ENCODE results near the gene XAB2. TPM values are rescaled to one million over a fixed set of nuclear protein-coding genes. Genes with fewer than 3 reads are reported as not detected.
A peak's percentile ranks its signal among the peaks of the same experiment; 100 is the strongest.

The XAB2 gene
- total and polyA plus RNA-seq, 10 donors = 31.8 to 52.2 (median 42.7) TPM

DNA sequence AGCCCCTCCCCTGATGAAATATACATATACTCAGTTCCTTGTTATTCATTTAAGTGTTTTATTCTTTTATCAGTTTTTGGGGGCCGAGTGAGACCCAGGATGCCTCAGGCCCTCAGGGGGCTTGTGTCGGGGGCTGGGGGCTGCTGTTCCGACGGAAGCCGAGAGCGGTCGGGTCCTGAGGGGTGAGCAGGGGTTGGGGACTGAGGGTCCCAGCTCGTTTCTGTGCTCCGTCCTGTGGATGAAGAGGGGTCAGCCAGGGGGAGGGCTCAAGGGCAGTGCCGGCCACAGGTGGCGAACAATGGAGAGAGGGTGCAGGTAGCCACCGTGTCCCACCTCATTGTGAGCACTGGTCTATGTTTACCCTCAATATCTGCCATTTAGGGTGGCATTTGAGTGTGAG, 2.2 kb upstream of the XAB2 start:
- no peaks in the 10 kb centered on the region for H3K9me3 ChIP-seq
- H3K27me3 ChIP-seq (replicated peaks in 1 of 7) = peaks cover 0 to 4% (median 0%) of the 10 kb centered on the region in 7 donors
- TF ChIP-seq, protein P1, sequence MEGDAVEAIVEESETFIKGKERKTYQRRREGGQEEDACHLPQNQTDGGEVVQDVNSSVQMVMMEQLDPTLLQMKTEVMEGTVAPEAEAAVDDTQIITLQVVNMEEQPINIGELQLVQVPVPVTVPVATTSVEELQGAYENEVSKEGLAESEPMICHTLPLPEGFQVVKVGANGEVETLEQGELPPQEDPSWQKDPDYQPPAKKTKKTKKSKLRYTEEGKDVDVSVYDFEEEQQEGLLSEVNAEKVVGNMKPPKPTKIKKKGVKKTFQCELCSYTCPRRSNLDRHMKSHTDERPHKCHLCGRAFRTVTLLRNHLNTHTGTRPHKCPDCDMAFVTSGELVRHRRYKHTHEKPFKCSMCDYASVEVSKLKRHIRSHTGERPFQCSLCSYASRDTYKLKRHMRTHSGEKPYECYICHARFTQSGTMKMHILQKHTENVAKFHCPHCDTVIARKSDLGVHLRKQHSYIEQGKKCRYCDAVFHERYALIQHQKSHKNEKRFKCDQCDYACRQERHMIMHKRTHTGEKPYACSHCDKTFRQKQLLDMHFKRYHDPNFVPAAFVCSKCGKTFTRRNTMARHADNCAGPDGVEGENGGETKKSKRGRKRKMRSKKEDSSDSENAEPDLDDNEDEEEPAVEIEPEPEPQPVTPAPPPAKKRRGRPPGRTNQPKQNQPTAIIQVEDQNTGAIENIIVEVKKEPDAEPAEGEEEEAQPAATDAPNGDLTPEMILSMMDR (IDR thresholded peaks at IDR 0.05 in 8 of 11, conservative IDR thresholded peaks at IDR 0.05 in 3 of 11) = no peak
- TF ChIP-seq POLR2AphosphoS5 (IDR thresholded peaks at IDR 0.05) (no peak), POLR2A (IDR thresholded peaks at IDR 0.05) (no peak)
- DNase-seq = no peak
- H3K4me1 ChIP-seq = peaks cover 26 to 67% (median 49%) of the 10 kb centered on the region in 6 donors
- no peak overlapping the region for H3K27ac ChIP-seq
- no peak overlapping the region for H3K4me3 ChIP-seq
- intact Hi-C loops (cut with DNase I; ENCODE audit: low total_unique reads) = no loop called here
- WGBS, 5 donors = 88 to 94% (median 93%) methylated on average over 11 to 12 of the region's 12 CpGs
- peaks cover 0 to 35% (median 16%) of the 10 kb centered on the region in 6 donors for H3K36me3 ChIP-seq

DNA sequence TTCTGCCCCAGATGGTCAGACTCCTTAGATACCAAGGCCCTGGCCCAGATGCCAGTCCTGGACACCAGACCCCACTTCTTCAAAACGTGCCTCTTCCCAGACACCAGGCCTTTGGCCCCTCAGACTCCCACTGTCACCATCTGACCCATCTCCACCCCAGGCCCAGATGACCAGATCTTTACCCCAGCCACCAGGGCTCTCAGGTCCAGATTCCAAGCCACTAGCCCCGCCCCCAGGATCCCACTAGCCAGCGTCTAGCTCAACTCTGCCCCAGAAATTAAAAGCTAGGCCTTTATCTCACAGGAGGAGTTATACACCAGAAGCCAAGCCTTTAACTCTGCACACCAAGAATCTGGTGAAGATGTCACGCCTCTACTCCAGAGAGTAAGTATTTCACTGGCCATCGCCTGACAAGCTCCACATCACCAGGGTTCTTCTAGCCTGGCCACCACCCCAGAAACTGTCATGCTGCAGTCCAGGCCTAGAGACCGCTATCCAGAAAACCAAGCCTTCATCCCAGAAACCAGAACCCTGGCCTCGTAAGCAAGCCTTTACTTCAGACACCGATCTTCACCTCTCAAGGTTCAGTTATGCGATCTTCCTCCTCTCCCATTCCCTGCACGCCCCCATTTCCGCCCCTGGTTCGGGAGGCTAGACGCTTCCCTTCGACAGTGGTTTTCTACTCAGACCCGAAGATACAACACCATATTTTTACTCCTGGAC, 595 bp downstream of the XAB2 start:
- WGBS, 5 donors = 4 to 10% (median 6%) methylated on average over 14 to 15 of the region's 15 CpGs
- Histone ChIP-seq H3K27ac (peak overlapping the region; percentile 78 to 94 (median 90)), H3K4me3 (peak overlapping the region; percentile 85 to 100 (median 94)), H3K4me1 (peaks cover 23 to 57% (median 40%) of the 10 kb centered on the region in 6 donors), H3K9me3 (no peaks in the 10 kb centered on the region), H3K27me3 (replicated peaks in 1 of 7) (no peaks in the 10 kb centered on the region), H3K36me3 (peaks cover 0 to 63% (median 43%) of the 10 kb centered on the region in 6 donors)
- no peak for TF ChIP-seq POLR2A (IDR thresholded peaks at IDR 0.05)
- TF ChIP-seq POLR2AphosphoS5 (IDR thresholded peaks at IDR 0.05) = no peak
- TF ChIP-seq, protein P1 (IDR thresholded peaks at IDR 0.05 in 8 of 11, conservative IDR thresholded peaks at IDR 0.05 in 3 of 11) = no peak
- no peak for DNase-seq
- intact Hi-C loops (cut with DNase I; ENCODE audit: low total_unique reads) = no loop called here

- peaks cover 5 to 71% (median 52%) of the 10 kb centered on the region in 6 donors for H3K36me3 ChIP-seq
- H3K27me3 ChIP-seq (replicated peaks in 1 of 7) = no peaks in the 10 kb centered on the region
- intact Hi-C loops (cut with DNase I; ENCODE audit: low total_unique reads) = no loop called here
- H3K4me3 ChIP-seq = no peak overlapping the region
- H3K9me3 ChIP-seq = no peaks in the 10 kb centered on the region
- H3K4me1 ChIP-seq = peaks cover 23 to 55% (median 40%) of the 10 kb centered on the region in 6 donors
- TF ChIP-seq, protein P1 (IDR thresholded peaks at IDR 0.05 in 8 of 11, conservative IDR thresholded peaks at IDR 0.05 in 3 of 11) = no peak
- no peak for TF ChIP-seq POLR2AphosphoS5 (IDR thresholded peaks at IDR 0.05)
- TF ChIP-seq POLR2A (IDR thresholded peaks at IDR 0.05) = no peak
- no peak overlapping the region for H3K27ac ChIP-seq
- 89 to 99% (median 94%) methylated on average over 23 to 24 of the region's 24 CpGs for WGBS, 5 donors
- DNase-seq = no peak
Observed at GRCh38 chr19:7627166-7627565, 2.2 kb downstream of the XAB2 start.

- Histone ChIP-seq H3K27me3 (replicated peaks in 1 of 7) (no peaks in the 10 kb centered on the region), H3K36me3 (peaks cover 6 to 73% (median 60%) of the 10 kb centered on the region in 6 donors), H3K27ac (no peak overlapping the region), H3K4me1 (peaks cover 20 to 42% (median 32%) of the 10 kb centered on the region in 6 donors), H3K4me3 (no peak overlapping the region), H3K9me3 (no peaks in the 10 kb centered on the region)
- TF ChIP-seq POLR2AphosphoS5 (IDR thresholded peaks at IDR 0.05) = no peak
- TF ChIP-seq, protein P1 (IDR thresholded peaks at IDR 0.05 in 8 of 11, conservative IDR thresholded peaks at IDR 0.05 in 3 of 11) = no peak
- TF ChIP-seq POLR2A (IDR thresholded peaks at IDR 0.05) = no peak
- 97 to 98% (median 98%) methylated on average over 34 of the region's 34 CpGs for WGBS, 5 donors
- DNase-seq = no peak
- intact Hi-C loops (cut with DNase I; ENCODE audit: low total_unique reads) = no loop called here
Observed at GRCh38 chr19:7625763-7626372, 3.5 kb downstream of the XAB2 start.
